Activated CD4-positive, CD25-positive, alpha-beta regulatory T cell treated with anti-CD3 and anti-CD28 coated beads, Interleukin-2, amount 50 U/mL, for 16 hours (primary cell): Measurements from ENCODE around the gene TMEM209.
"Not testable (repeated sequence)": the region's sequence is repeated elsewhere in the genome, so short reads cannot be mapped to it uniquely, and the experiment has no call there.

Experiments
- DNase-seq: peaks from one replicate; pipeline ENCODE4 v3.0.0-alpha.2; 2020; ENCODE audit warnings: low read depth, low spot score

Gene TMEM209

DNA sequence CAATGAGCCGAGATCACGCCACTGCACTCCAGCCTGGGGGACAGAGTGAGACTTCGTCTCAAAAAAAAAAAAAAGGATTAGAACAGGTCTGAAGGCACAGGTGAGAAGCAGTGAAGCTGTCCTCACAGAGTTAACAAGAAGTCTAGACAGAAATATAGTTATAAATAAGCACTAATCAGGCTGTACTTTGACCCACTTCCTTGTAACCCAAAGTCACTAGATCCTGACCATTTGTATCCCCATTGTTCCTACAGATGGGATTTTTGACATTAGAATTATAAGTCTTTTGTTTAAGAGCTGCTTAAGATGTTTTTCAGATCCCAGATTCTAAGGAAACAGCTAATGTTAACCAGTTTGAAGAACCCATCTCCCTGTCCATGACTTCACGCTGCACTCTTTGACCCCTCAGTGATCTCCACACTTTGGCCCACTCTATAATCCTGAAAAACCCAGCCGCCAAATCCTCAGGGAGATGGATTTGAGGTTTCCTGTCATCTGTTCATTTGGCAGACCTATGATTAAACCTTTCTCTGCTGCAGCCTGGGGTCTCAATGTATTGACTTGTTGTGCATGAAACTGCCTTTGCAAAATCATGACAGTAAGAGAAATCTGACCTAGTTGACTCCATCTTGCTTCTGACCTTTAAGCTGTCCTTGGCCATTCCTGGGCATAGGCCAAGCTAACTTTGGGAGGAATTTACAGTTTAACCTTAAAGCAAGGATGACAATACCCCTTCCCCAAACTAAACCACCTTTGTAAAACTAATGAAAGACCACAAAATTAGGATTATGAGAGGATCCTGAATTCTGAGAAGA is 13.8 kb upstream of the TMEM209 start:
- no peak for DNase-seq

DNA sequence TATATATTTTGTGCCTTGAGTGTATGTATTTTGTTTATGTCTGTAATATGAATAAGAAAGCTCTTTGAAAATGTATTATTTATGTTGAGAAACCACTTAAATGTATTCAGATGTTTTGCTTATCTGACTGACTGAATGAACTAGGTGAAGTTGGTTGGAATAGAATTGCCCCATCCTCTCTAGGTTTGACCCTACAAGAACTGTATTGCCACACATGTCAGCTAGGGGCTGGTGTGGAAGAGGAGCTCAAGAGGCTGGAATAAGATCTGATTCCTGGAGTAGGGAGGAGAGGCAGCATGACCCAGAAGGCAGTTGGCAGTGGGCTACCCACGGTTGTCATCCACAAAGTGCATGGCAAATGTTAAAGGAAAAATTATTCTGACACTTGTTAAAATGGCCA is 11.5 kb upstream of the TMEM209 start:
- DNase-seq: no peak

DNA sequence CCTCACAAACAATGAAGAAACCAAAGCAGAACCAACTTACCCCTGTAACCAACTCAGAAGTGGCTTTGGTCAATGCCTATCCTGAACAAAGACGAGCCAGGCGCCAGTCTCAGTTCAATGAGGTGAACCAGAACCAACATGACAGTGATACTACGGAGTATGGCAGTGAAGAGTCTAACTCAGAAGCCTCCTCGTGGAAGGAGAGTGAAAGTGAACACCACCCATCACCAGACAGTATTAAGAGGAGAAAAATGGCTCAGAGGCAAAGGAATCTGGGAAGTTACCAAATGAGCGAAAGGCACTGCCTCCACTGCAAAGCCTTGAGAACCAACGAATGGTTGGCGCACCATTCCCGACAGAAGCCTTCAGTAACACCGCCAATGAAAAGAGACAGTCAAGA is 10.8 kb upstream of the TMEM209 start:
- DNase-seq: no peak

DNA sequence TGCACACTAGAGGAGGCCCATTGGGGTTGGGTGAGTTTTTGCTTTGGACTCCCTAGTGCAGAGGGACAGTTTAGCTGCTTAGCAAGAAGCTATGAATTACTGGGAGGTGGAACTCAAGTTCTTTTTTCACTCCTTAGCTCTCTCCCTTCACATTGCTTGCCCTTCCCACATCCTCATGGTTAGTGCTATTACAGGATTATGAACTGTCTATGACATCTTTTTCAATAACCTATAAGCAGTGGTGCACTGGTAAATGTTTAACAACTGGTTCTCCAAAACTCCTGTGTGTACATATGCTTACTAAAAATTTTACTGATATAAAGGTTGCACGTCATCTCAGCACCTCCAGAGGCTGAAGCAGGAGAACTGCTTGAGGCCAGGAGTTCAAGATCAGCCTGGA is 8.6 kb upstream of the TMEM209 start:
- no peak for DNase-seq

DNA sequence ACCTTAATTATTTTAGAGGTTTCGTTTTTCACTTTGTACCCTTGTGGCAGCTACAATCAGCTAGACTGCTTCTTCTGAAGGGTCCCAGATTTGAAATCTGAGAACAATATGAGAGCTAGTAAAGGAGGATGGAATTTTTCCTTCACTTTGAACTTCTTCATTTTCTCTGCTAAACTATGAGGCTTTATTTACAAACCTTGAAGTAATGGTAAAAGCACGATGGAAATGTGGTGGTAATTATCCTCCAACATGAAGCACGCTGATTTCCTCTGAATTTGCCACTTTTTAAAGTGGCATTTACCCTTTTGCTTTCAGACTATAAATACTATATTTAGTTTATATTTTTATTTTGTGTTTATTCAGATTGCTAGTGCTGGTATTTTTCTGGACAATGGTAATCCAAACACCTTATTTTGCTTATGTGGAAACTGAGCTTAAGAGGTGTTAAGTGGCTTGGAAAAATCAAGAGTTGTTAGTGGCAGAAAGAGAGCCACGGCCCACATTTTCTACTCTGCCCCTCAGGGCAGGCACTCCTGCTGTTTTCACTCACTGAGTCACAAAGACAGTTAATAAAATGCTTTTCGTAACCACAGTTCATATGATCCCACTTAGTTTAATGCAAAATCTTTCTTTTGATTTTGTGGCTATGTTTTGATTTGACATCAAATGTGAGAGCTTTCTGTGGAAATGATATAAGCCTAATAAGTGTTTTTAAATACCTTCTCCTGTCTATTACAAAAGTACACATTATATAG is 5.2 kb upstream of the TMEM209 start:
- no peak for DNase-seq

DNA sequence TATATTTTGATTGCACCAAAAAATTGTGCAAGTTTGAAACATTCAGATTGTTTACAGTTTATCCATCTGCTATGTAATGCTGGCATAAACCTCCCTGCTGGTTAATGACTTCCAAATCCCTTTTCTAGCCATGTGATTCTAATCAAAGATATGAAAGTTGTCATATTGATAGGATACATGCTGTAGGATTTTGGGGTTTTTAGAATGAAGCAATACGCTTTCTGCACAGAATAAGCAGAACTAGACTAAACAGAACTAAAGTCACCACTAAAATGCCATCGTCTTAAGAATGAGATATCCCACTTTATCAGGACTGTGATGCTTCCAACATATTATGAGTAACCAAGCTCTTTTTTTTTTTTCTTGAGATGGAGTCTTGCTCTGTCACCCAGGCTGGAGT is 3.3 kb upstream of the TMEM209 start:
- no peak for DNase-seq

DNA sequence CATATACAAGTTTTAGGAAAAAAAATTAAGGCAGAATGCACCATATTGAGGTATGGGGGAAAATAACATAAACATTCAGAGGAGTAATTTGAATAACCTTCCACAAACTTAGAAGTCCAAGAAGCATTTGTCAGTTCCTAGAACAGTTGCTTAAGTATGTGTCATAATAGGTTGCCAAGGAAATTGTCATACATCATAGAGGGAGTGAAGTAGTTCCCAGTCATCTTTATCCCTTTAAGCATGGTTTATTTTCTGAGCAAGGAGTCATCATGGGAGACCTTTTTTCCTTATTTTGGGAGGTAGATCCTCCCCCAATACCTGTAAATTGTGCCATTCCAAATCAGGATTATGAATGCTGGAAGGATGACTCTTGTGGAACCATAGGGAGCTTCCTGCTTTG is 2.4 kb upstream of the TMEM209 start, which contains the start of gene SSMEM1:
SSMEM1 (plus strand) TSS at position 219 of the 400 bp plus-strand sequence; CDS start at position 270, 51 bp downstream.
- no peak for DNase-seq

DNA sequence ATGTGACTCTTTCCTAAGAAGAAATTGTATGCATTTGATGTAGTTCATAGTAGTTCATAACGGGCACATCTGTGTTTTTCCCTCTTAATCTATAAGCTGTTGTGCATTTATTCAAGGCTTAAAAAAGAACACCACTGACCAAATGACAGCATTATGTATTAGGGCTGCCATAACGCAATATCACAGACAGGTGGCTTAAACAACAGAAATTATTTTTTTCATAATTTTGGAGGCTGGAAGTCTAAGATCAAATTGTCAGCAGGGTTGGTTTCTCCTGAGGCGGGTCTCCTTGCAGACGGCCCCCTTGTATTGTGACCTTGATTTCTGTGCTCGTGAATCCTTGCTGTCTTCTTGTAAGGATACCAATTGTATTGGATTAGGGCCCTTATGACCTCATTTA is 1.8 kb upstream of the TMEM209 start:
- DNase-seq: no peak

DNA sequence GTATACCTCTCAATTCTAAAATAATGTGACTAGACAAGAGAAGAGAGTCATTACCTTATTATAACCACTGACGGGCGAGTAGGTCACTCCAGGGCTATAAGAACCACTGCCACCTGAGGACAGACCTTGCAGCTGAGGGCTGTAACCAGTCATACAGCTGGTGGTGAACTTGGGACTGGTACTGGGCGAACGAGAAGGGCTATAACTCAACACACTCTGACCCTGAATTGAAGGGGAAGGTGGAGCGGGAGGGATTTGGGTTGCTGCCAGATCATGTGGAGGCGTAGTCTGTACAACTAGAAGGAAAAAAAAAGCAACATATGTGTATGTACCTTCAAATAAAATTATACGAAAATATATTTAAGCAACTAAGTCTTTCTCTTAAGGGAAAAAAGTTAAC is 3.4 kb downstream of the TMEM209 start:
- no peak for DNase-seq

DNA sequence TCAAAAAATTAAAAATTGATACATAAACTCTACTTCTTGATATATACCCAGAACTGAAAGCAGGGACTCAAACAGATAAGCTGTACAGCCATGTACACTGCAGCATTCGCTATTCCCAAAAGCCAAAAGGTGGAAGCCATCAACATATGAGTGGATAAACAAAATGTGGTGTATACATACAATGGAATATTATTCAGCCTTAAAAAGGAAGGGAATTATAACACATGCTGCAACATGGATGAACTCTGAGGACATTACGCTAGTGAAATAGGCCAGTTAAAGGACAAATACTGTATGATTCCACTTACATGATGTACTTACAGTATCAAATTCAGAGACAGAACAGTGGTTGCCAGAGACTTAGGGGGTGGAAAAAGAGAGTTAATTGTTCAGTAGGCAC is 8.1 kb downstream of the TMEM209 start:
- no peak for DNase-seq

DNA sequence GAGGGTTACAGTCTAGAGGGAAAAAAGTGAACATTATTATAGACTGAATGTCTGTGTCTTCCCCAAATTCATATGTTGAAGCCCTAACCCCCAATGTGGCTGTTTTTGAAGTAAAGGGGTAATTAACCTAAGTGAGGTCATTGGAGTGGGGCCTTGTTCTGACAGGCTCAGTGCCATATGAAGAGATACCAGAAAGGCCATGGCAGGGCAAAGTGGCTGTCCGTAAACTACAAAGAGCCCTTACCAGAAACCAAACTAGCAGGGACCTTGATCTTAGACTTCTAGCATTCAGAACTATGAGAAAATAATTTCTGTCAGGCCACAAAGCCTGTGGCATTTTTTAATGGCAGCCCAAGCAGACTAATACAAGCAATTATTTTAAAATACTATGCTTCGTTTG is 8.7 kb downstream of the TMEM209 start:
- no peak for DNase-seq

DNA sequence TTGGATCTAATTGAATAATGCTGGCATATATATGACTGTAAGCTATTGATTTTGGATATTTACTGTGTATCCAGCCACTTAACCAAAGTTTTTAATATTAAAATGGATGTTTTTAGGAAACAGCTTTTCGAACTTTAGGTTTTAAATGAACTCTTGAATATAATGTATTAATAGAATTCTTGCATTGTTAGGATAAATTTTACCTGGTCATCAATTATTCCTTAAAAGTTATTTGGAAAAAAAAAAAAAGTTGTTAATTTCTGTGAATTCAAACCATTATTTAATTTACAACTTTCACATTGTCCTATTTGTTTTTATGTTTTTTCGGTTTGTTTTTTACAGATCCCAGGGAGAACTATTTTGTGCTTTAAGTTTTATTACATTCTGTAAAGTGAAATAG is 9.8 kb downstream of the TMEM209 start:
- DNase-seq: no peak

DNA sequence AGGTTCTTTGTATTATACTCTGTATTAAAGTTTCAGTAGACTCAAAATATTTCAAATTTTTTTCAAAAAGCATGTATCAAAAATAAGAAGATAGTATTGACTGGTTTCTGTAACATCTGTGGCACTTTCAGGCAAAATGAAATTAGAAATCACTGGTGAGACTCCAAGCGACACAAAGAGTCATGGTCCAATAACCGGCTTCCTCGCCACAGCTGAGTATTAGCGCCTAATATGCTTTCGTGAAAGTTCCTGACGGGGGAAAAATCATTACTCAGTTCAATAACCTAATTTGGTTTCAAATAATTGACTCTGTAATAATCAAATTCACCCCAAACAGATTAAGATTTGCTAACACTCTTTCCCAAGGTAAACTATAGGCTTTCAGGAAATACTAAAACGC is 13.4 kb downstream of the TMEM209 start:
- DNase-seq: no peak

DNA sequence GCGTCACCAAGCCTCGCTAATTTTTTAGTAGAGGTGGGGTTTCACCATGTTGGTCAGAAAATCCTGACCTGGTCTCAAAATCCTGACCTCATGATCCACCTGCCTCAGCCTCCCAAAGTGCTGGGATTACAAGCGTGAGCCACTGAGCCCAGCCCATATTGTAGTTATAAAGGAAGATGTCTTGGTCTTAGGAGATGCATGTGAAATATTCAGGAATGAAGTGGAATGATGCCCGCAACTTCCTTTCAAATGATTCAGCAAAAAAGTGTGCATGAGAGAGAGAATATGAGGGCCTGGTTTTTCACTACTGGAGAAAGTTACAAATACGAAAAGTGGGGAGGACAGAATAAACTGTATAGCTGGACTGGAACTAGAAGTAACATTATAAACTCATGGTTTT is 15.9 kb downstream of the TMEM209 start:
- DNase-seq: no peak

DNA sequence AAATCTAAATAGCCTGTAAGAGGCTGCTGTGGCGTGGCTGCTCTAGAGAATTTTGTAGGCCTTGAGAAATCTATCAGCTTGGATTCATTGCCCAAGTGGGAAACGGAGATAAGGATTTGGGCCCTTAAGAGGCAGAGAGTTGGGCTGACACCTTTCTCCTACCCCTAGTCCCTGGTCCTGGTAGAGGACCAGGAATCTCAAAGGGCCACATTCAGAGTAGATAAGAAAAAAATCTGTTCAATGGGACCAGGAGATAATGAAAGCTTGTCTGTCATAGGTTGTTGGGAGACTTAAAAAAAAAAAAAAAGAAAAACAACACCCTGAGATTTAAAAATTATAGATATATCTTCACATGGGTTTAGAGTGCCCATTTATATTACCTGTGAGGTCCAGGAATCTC is 17.8 kb downstream of the TMEM209 start:
- no peak for DNase-seq

DNA sequence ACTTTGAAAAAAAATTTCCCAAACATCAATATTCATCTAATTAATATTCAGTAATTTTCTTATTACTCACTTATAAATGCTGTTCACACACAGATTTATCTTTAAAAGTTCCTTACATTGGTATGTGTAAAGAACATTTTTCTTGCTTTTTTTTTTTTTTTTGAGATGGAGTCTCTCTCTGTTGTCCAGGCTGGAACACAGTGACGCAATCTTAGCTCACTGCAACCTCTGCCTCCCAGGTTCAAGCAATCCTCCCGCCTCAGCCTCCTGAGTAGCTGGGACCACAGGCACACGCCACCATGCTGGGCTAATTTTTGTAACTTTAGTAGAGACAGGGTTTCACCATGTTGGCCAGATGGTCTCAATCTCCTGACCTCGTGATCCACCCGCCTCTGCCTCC is 20.9 kb downstream of the TMEM209 start:
- not testable (repeated sequence) for DNase-seq

DNA sequence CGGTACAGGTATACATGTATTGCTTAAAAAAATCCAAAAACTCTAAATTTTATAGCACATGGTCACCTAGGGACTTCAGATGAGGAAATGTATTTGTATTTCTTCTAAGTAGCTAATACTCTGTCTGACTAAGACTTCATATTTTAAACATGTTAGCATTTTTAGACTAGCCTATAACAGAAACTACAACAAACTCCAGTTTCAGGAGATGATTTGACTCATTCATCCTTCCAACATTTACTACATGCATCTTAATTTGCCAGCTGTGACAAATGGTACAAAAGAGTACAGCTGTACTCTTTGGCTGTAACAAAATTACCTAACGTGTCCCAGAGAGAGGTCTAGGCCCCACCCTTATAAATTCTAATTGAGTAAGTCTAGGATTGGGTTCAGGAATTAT is 22.2 kb downstream of the TMEM209 start:
- no peak for DNase-seq

DNA sequence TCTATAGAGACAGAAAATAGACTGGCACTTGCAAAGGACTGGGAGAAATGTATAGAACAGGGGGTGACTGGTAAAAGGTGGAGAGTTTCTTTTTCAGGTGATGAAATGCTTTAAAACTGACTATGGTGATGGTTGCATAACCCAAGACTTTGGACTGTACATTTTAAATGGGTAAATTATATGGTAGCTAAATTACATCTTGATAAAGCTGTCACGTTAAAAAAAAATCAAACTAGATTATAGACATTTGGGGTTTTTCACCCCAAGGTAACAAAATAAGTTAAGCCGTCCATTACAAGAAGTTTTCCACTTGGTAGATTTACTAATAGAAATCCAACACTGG is 24.0 kb downstream of the TMEM209 start:
- no peak for DNase-seq

DNA sequence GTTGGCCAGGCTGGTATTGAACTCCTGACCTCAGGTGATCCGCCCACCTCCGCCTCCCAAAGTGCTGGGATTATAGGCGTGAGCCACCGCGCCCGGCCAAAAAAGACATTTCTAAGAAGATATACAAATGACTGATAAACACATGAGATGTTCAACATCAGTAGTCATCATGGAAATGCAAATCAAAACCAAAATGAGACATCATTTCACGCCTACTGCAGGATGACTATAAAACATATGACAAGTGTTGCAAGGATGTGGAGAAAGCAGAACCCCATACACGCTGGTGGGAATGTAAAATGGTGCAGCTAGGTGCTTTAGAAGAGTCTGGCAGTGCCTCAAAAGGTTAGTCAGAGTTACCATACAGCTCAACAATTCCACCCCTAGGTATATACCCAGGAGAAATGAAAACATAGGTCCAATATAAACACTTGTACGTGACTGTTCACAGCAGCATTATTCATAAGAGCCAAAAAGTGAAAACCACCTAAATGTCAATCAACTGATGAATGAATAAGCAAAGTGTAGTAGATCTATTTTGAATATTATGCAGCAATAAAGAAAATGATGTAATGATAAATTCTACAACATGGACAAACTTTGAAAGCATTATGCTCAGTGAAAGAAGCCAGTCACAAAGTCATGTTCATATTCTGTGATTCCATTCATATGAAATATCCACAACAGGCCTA is 24.5 kb downstream of the TMEM209 start:
- no peak for DNase-seq

DNA sequence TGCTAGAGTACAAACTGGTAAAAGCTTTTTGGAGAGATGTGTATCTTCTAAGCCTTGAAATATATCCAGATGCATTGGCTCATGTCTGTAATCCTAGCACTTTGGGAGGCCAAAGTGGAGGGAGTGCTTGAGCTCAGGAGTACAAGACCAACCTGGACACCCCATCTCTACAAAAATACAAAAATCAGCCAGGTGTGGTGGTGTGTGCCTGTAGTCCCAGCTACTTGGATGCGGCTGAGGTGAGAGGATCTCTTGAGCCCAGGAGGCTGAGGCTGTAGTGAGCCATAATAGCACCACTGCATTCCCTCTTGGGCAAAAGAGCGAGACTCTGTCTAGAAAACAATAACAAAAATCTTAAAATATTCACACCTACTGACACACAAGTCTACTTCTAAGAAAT is 25.6 kb downstream of the TMEM209 start:
- DNase-seq: no peak

DNA sequence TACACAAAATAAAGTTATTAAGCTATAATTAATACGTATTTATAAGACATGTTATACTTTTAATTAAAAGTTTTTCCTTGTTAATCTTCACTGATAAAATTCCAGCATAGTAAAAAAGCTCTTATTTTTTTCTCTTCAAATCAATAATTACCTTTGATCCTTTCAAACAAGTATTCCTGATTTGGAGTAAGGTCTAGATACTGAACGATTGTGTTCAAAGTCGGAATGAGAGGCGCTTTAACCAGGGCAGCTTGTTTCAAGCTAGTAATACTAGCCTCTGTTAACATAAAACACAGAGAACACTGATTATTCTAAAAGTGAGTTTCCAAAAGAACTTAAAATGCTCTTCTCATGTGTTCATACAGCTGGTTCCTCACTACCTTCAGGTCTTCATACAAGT is 27.0 kb downstream of the TMEM209 start:
- DNase-seq: no peak

DNA sequence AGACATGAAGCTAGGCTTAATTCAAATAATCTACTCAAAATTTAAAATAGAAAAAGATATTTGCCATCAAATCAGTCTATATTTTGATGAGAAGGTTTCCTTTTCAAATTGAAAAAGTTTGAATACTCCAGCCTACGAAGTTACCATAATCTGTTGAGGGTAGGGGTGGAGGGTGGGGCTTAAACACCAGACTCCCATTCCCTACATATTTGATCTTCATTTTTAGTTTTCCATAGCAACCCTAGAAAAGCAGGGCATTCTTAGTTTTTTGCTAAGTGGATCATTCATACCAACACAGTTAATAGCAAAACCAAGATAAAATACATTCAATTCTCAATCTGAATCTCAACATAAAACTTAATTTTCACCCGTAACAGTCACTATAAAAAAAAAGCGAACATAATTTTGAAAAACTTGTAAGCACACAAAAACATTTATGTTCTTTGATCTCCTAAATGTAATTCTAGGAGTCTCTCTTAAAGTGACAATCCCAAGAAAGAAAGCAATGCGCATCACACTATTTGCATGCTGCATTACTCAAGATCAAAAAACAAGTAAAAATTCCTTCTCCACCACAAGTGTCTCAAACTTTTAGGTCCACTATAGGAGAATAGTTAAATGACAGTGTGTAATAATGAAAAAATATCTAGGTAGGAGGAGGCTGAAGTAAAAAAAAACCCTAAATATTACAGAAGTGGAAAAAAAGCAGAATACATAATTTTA is 30.8 kb downstream of the TMEM209 start:
- DNase-seq: no peak
